Activated CD4-positive, alpha-beta T cell treated with anti-CD3 and anti-CD28 coated beads for 36 hours (primary cell): ENCODE data around the gene DPH5. TPM values are rescaled to one million over a fixed set of nuclear protein-coding genes. Genes with fewer than 3 reads are reported as not detected.

Experiments
- ATAC-seq: fragments of 200-7000 bp; cut with Tn5 transposase; one replicate; pipeline ENCODE4 v1.10.0; 2021; ENCODE audit warnings: mild to moderate bottlenecking, moderate library complexity
- CTCF ChIA-PET: fragments of 350-600 bp; sonication (Branson Sonifier 250); formaldehyde crosslinking; loops from one replicate; lab custom pipeline; 2021; ENCODE audit warnings: antibody characterized with exemption; lab: Charles Lee
- POLR2A ChIA-PET: fragments of 350-600 bp; sonication (Branson Sonifier 250); formaldehyde crosslinking; loops from one replicate; lab custom pipeline; 2021; ENCODE audit warnings: antibody characterized with exemption, inconsistent platforms; lab: Charles Lee
- DNase-seq: peaks from one replicate; pipeline ENCODE4 v3.0.0-alpha.2; 2020
- H3K27ac Mint-ChIP-seq: one replicate; pipeline ENCODE4 v1.8.0; 2021; ENCODE audit warnings: mixed read lengths
- H3K27me3 Mint-ChIP-seq: one replicate; pipeline ENCODE4 v1.8.0; 2021; ENCODE audit warnings: mixed read lengths
- H3K36me3 Mint-ChIP-seq: one replicate; pipeline ENCODE4 v1.8.0; 2021; ENCODE audit warnings: low read depth, mixed read lengths
- H3K4me1 Mint-ChIP-seq: one replicate; pipeline ENCODE4 v1.8.0; 2021; ENCODE audit warnings: mixed read lengths
- H3K4me3 Mint-ChIP-seq: one replicate; pipeline ENCODE4 v1.8.0; 2021; ENCODE audit warnings: mild to moderate bottlenecking, moderate library complexity, mixed read lengths
- H3K9me3 Mint-ChIP-seq: one replicate; pipeline ENCODE4 v1.8.0; 2021; ENCODE audit warnings: low read depth, mixed read lengths
- intact Hi-C, 2 experiments: fragments of 100-400 bp; cut with DNase I in 1 of 2; cut with micrococcal nuclease in 1 of 2; formaldehyde crosslinking; loops; one replicate each; pipeline versions ENCODE4 v1.14.2 to v1.15.1; 2022 to 2024; cut with DNase I, micrococcal nuclease
- total RNA-seq, 2 experiments: library from RNA; stranded (reverse); gene quantifications; one replicate each; pipeline ENCODE4 v1.2.3, GENCODE V29; 2021

The DPH5 gene
- total RNA-seq, 2 experiments from 2014 or later, result 48.4 to 59.6 TPM

DNA sequence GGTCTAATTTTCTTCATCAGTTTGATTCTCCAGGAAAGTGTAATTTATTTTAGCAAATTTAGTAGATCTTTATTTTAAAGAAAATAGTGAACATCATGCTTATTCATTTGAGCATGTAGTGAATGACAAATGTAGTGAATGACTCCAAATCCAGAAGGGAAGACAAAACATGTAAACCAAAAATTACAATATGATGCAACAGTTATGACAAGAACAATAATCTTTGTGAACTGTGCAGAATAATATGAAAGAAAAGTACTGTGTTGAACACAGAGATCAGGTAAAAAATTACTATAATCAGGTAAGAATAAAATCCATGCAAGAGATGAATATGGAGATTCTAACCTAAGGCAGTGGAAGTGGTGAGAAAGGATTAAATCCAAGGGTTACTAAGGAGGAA, 30.0 kb upstream of the DPH5 start:
- Mint-ChIP-seq H3K36me3 (peaks cover 21% of the 10 kb centered on the region), H3K4me3 (no peak overlapping the region), H3K9me3 (peaks cover 6% of the 10 kb centered on the region), H3K27me3 (no peaks in the 10 kb centered on the region), H3K27ac (no peak overlapping the region), H3K4me1 (peaks cover 18% of the 10 kb centered on the region)
- CTCF ChIA-PET, result interaction anchor here (1.1 kb wide), 1 partner anchor 11 kb away, joined by 3 read pairs; no protein-coding TSS in a partner anchor
- DNase-seq, result no peak
- intact Hi-C loops, result no loop called here
- POLR2A ChIA-PET, result no interaction called here
- no peak for ATAC-seq

DNA sequence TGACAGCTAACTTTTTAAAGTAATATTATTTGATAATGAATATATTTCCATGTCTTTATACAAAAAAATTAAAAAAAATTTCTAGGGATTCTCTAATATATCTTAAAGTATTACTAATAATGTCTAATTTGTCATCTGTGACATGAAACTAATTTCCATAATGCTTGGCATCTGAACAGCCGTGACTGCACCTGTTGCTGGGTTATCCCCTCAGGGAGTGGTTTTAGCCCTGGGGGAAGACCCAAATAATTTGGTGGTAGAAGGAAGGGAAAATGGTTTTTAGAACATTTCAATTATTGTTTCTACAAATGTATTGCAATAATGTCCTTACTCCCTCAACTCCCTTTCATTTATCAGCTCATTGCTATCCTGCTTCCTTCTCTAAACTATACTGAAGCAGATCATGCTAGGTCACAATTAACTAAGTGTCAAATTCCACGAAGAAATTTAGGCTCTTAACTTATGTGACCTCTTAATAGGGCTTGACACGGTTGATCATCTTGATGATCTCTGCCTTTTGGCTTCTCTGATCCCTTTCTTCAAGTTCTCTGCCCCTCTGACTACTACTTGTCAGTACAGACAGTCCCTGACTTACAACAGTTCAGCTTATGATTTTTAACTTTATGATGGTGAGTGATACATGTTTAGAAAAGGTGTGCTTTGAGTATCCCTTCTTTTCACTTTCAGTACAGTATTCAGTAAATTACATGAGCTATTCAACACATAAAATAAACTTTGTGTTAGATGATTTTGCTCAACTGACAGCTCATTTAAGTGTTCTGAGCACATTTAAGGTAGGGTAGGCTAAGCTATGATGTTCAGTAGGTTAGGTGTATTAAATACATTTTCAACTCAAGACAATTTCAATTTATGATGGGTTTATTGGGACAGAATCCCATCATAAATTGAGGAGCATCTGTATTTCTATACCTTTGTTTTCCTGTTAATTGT, 26.4 kb upstream of the DPH5 start:
- H3K36me3 Mint-ChIP-seq, result peaks cover 8% of the 10 kb centered on the region
- no peak overlapping the region for H3K4me3 Mint-ChIP-seq
- peak; percentile 12 for DNase-seq
- POLR2A ChIA-PET, result no interaction called here
- peaks cover 18% of the 10 kb centered on the region for H3K4me1 Mint-ChIP-seq
- intact Hi-C loops, result no loop called here
- CTCF ChIA-PET, result no interaction called here
- ATAC-seq, result peak; percentile 93
- peak overlapping the region; percentile 20 for H3K27ac Mint-ChIP-seq
- H3K9me3 Mint-ChIP-seq, result no peaks in the 10 kb centered on the region
- no peaks in the 10 kb centered on the region for H3K27me3 Mint-ChIP-seq

DNA sequence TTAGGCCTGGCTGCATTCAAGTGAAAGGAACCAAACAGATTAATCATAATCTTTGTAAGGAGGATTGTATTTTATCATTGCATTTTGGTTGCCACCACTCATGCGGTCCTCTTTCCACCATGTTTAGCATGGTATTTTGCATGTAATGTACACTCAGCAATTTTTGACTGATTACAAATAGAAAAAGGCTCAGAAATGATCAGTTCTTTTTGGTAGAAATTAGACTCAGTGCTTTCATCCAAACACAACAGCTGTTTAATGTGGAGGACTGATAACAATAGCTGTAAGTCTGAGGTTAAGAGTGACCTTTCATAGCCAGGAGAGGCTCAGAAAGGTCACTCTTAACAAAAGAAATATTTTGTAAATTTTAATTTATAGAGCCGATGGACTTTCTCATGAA, 25.3 kb upstream of the DPH5 start:
- ChIA-PET CTCF (interaction anchor here (0.6 kb wide), 2 partner anchors 14 to 195 kb away, joined by 3 to 4 read pairs; no protein-coding TSS in a partner anchor), POLR2A (no interaction called here)
- DNase-seq (no peak), ATAC-seq (no peak)
- H3K9me3 Mint-ChIP-seq, result no peaks in the 10 kb centered on the region
- H3K27me3 Mint-ChIP-seq, result no peaks in the 10 kb centered on the region
- intact Hi-C loops, result no loop called here
- peaks cover 17% of the 10 kb centered on the region for H3K4me1 Mint-ChIP-seq
- H3K4me3 Mint-ChIP-seq, result no peak overlapping the region
- no peak overlapping the region for H3K27ac Mint-ChIP-seq
- peaks cover 12% of the 10 kb centered on the region for H3K36me3 Mint-ChIP-seq

DNA sequence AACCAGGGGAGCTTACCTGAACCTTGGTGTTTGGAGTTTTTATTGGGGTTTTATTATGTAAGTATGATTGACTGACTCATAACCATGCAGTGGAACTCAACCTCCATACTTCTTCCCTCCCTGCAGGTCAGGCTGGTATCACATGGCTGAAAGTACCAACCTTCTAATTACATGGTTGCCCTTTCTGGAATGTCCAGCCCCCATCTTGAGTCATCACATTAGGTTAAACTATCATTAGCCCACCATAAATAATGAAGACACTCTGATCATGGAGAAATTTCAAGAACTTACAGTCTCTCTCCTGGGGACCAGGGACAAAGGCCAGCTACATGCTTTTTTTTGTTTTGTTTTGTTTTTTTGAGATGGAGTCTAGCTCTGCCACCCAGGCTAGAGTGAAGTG, 19.2 kb upstream of the DPH5 start:
- Mint-ChIP-seq H3K4me1 (peaks cover 3% of the 10 kb centered on the region), H3K27ac (no peak overlapping the region), H3K36me3 (peaks cover 22% of the 10 kb centered on the region), H3K27me3 (no peaks in the 10 kb centered on the region), H3K9me3 (peaks cover 13% of the 10 kb centered on the region), H3K4me3 (no peak overlapping the region)
- ChIA-PET POLR2A (no interaction called here), CTCF (interaction anchor here (0.6 to 2.9 kb wide), 4 partner anchors 11 to 244 kb away, joined by 3 to 8 read pairs (median 3); no protein-coding TSS in a partner anchor)
- intact Hi-C loops, result no loop called here
- no peak for ATAC-seq
- no peak for DNase-seq

DNA sequence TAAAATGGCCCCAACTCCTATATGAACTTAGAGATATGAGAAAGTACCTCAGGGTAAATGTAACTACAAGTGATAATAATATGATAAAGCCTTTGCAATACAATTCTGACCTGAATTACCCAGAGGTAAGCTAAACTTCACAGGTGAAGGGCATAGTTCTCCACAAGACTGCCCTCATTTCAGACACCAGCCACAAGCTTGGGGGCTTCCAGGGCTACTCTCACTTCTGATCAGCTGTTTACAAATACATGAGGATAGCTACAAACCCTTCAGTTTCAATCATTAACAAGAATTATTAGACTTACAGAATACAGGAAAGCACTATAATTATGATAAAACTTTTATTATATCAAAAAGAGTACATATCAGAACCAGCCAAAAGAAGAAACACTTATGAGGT, 18.7 kb upstream of the DPH5 start:
- Mint-ChIP-seq H3K4me1 (peaks cover 3% of the 10 kb centered on the region), H3K9me3 (peaks cover 14% of the 10 kb centered on the region), H3K27me3 (no peaks in the 10 kb centered on the region), H3K27ac (no peak overlapping the region), H3K36me3 (peaks cover 27% of the 10 kb centered on the region), H3K4me3 (no peak overlapping the region)
- POLR2A ChIA-PET, result no interaction called here
- CTCF ChIA-PET, result interaction anchor here (0.6 to 2.9 kb wide), 6 partner anchors 12 to 534 kb away, joined by 3 to 8 read pairs (median 3); no protein-coding TSS in a partner anchor
- intact Hi-C loops, result no loop called here
- ATAC-seq (no peak), DNase-seq (no peak)

DNA sequence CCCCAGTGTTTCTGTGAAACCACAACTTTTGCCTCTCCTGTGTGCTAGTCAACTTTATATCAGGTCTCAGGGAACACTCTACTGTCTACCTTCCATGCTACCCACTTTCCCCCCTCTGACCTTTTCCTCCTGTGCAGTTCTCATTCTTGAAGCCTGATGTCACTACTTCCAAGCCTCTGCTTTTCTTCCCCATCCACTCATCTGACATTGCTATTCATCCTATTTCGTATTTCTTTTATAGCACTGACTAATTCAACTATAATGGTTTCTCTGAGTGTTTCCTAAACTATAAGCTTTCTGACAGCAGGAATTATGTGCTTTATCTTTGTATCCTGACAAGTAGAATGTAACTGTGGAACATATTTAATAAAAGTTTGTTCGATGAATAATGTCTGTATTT, 18.2 kb upstream of the DPH5 start:
- CTCF ChIA-PET, result interaction anchor here (0.6 to 2.9 kb wide), 4 partner anchors 151 to 535 kb away, joined by 3 to 8 read pairs (median 3); no protein-coding TSS in a partner anchor
- peaks cover 32% of the 10 kb centered on the region for H3K36me3 Mint-ChIP-seq
- ATAC-seq, result peak; percentile 23
- DNase-seq, result no peak
- peaks cover 16% of the 10 kb centered on the region for H3K9me3 Mint-ChIP-seq
- peaks cover 5% of the 10 kb centered on the region for H3K4me1 Mint-ChIP-seq
- POLR2A ChIA-PET, result no interaction called here
- H3K27ac Mint-ChIP-seq, result no peak overlapping the region
- H3K4me3 Mint-ChIP-seq, result no peak overlapping the region
- H3K27me3 Mint-ChIP-seq, result no peaks in the 10 kb centered on the region
- intact Hi-C loops, result no loop called here

DNA sequence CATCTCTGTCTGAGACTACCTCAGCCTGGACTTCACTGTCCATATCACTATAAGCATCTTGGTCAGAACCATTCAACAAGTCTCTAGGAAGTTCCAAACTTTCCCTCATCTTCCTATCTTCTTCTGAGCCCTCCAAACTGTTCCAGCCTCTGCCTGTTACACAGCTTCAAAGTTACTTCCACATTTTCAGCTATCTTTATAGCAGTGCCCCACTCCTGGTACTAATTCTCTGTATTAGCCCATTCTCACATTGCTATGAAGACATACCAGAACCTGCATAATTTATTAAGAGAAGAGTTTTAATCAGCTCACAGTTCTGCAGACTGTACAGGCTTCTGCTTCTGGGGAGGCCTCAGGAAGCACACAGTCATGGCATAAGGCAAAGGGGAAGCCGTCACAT, 15.7 kb upstream of the DPH5 start:
- no peaks in the 10 kb centered on the region for H3K27me3 Mint-ChIP-seq
- H3K27ac Mint-ChIP-seq, result no peak overlapping the region
- no peak for DNase-seq
- peaks cover 50% of the 10 kb centered on the region for H3K36me3 Mint-ChIP-seq
- peaks cover 16% of the 10 kb centered on the region for H3K9me3 Mint-ChIP-seq
- H3K4me1 Mint-ChIP-seq, result peaks cover 11% of the 10 kb centered on the region
- POLR2A ChIA-PET, result no interaction called here
- intact Hi-C loops, result no loop called here
- CTCF ChIA-PET, result interaction anchor here (0.8 kb wide), 1 partner anchor 206 kb away, joined by 3 read pairs; no protein-coding TSS in a partner anchor
- no peak for ATAC-seq
- no peak overlapping the region for H3K4me3 Mint-ChIP-seq

DNA sequence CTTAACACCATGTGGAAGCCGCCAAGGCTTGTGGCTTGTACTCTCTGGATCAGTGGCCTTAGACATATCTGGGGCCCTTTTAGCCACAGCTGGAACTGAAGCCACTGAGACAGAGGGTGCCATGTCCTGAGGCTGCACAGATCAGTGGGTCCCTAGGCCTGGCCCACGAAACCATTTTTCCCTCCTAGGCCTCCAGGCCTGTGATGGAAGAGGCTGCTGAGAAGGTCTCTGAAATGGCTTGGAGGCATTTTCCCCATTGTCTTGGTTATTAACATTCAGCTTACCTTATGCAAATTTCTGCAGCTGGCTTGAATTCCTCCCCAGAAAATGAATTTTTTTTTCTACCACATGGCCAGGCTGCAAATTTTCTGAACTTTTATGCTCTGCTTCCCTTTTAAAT, 15.1 kb upstream of the DPH5 start:
- Mint-ChIP-seq H3K4me3 (no peak overlapping the region), H3K27ac (no peak overlapping the region), H3K9me3 (peaks cover 16% of the 10 kb centered on the region), H3K36me3 (peaks cover 46% of the 10 kb centered on the region), H3K27me3 (no peaks in the 10 kb centered on the region), H3K4me1 (peaks cover 16% of the 10 kb centered on the region)
- no peak for DNase-seq
- CTCF ChIA-PET, result interaction anchor here (0.8 to 1.0 kb wide), 2 partner anchors 47 to 207 kb away, joined by 3 read pairs; no protein-coding TSS in a partner anchor
- POLR2A ChIA-PET, result no interaction called here
- ATAC-seq, result no peak
- intact Hi-C loops, result no loop called here

DNA sequence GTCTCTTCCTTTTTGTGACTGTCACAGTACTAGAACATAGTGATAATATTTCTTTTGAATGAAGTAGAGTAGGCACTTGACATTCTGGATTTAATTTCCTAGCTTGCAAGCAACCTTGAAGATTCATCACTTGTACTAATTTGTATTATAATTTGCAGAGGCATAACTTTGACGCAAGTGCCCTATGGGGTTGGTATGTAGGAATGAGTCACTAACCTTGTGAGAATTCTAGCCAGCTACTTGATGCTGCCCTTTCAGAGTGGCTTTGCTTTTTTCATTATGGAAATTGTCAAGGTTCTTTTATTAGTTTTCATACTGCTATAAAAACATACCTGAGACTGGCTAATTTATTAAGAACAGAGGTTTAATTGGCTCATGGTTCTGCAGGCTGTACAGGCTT, 13.7 kb upstream of the DPH5 start:
- POLR2A ChIA-PET, result no interaction called here
- CTCF ChIA-PET, result interaction anchor here (0.6 kb wide), 1 partner anchor 65 kb away, joined by 3 read pairs; no protein-coding TSS in a partner anchor
- Mint-ChIP-seq H3K4me1 (peaks cover 19% of the 10 kb centered on the region), H3K9me3 (peaks cover 16% of the 10 kb centered on the region), H3K27ac (no peak overlapping the region), H3K36me3 (peaks cover 37% of the 10 kb centered on the region), H3K27me3 (no peaks in the 10 kb centered on the region), H3K4me3 (no peak overlapping the region)
- intact Hi-C loops, result no loop called here
- DNase-seq (no peak), ATAC-seq (no peak)

DNA sequence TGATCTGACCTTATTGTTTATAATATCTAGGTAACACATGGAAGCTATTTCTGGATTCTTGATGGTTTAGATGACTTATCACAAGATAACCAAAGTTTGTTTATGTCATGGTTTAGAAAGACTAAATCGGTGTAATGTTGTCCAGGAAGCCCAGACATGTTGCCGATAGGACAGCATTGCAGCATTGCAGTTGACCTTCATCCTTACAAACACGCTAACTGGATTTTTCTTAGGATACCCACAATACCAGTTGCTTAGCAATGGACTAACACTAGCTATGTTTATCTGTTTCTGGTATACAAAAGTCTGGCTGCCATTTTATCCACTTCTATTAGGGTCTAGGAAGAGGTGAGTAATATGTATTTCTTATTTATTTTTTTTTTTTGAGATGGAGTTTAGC, 11.7 kb upstream of the DPH5 start:
- Mint-ChIP-seq H3K4me3 (no peak overlapping the region), H3K9me3 (peaks cover 16% of the 10 kb centered on the region), H3K36me3 (peaks cover 45% of the 10 kb centered on the region), H3K27ac (no peak overlapping the region), H3K27me3 (no peaks in the 10 kb centered on the region), H3K4me1 (peaks cover 28% of the 10 kb centered on the region)
- POLR2A ChIA-PET, result interaction anchor here (0.6 kb wide), 1 partner anchor 142 kb away, joined by 11 read pairs; no protein-coding TSS in a partner anchor
- intact Hi-C loops, result no loop called here
- CTCF ChIA-PET, result interaction anchor here (0.6 to 1.6 kb wide), 6 partner anchors 9 to 320 kb away, joined by 3 to 5 read pairs (median 3); no protein-coding TSS in a partner anchor
- no peak for ATAC-seq
- no peak for DNase-seq

DNA sequence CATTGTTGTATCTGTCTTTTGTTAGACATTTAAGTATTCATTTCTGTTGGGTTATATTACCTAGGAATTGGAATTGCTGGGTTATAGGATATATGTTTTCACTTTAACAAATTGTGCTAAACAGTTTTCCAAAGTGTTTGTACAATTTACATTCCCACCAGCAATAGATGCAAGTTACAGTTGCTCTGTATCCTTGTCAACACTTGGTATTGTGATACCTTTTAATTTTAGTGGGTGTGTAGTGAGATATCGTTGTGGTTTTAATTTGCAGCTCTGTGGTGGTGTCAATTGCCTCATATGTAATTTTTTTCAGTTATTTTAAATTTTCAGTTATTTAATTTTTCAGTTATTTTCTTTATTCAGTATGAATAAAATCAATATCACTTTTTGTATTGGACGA, 7.4 kb upstream of the DPH5 start:
- Mint-ChIP-seq H3K36me3 (peaks cover 50% of the 10 kb centered on the region), H3K9me3 (no peaks in the 10 kb centered on the region), H3K4me3 (no peak overlapping the region), H3K27ac (no peak overlapping the region), H3K4me1 (peaks cover 41% of the 10 kb centered on the region), H3K27me3 (no peaks in the 10 kb centered on the region)
- ATAC-seq (no peak), DNase-seq (no peak)
- intact Hi-C loops, result no loop called here
- CTCF ChIA-PET, result no interaction called here
- POLR2A ChIA-PET, result no interaction called here
